ENCODE data around the gene DGKB.

DNA sequence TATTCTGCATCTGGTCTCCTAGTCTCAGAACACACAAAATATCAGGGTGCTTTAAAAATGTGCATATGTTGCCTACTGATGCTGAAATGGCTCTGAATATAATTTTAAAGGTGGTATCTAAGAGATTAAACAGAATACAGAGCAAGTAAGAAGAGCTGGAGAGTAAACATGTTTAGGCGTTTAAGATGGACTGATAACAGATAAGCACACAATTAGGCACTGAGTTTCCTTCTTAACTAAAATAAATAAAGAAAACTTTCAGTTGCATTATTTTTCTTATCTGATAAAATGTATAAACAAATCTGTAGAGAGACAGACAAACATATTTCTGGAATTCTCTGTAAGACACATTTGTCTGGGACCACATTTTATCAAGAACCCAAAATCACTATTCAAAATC is 35.6 kb upstream of the DGKB start:
- TF ChIP-seq, protein P1, sequence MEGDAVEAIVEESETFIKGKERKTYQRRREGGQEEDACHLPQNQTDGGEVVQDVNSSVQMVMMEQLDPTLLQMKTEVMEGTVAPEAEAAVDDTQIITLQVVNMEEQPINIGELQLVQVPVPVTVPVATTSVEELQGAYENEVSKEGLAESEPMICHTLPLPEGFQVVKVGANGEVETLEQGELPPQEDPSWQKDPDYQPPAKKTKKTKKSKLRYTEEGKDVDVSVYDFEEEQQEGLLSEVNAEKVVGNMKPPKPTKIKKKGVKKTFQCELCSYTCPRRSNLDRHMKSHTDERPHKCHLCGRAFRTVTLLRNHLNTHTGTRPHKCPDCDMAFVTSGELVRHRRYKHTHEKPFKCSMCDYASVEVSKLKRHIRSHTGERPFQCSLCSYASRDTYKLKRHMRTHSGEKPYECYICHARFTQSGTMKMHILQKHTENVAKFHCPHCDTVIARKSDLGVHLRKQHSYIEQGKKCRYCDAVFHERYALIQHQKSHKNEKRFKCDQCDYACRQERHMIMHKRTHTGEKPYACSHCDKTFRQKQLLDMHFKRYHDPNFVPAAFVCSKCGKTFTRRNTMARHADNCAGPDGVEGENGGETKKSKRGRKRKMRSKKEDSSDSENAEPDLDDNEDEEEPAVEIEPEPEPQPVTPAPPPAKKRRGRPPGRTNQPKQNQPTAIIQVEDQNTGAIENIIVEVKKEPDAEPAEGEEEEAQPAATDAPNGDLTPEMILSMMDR (conservative IDR thresholded peaks at IDR 0.05; ENCODE audit: low read depth, low read length) = no peak
- TF ChIP-seq EZH2 (IDR thresholded peaks at IDR 0.05; ENCODE audit: borderline replicate concordance, low read depth, low read length, poor library complexity, severe bottlenecking) = no peak
